Smooth muscle cell (in vitro differentiated cells): ENCODE data around the gene AGMAT. TPM values are rescaled to one million over a fixed set of nuclear protein-coding genes. Genes with fewer than 3 reads are reported as not detected.

Source experiments
- DNase-seq: peaks from one replicate; lab custom pipeline; 2025; ENCODE audit not compliant: unreplicated experiment; lab: John Stamatoyannopoulos, UW
- H2AFZ ChIP-seq: fragments of 200-600 bp; sonication (generic); 2 replicates; pipeline ENCODE4 v1.6.0; 2016; ENCODE audit warnings: antibody characterized with exemption, low read depth, mild to moderate bottlenecking
- H3F3A ChIP-seq: fragments of 200-600 bp; sonication (generic); 2 replicates; pipeline ENCODE4 v1.6.0; 2017; ENCODE audit warnings: antibody characterized with exemption, low read depth
- H3K27ac ChIP-seq: fragments of 200-600 bp; sonication (generic); 2 replicates; pipeline ENCODE4 v1.5.1; 2016; ENCODE audit warnings: low read depth, mild to moderate bottlenecking
- H3K27me3 ChIP-seq: fragments of 200-600 bp; sonication (generic); 2 replicates; pipeline ENCODE4 v1.6.1; 2016; ENCODE audit warnings: low read depth, mild to moderate bottlenecking
- H3K36me3 ChIP-seq: fragments of 200-600 bp; sonication (generic); 2 replicates; pipeline ENCODE4 v1.5.1; 2016; ENCODE audit warnings: low read depth
- H3K4me1 ChIP-seq: fragments of 200-600 bp; sonication (generic); 2 replicates; pipeline ENCODE4 v1.5.1; 2016; ENCODE audit warnings: low read depth
- H3K4me2 ChIP-seq: fragments of 200-600 bp; sonication (generic); 2 replicates; pipeline ENCODE4 v1.6.0; 2016; ENCODE audit warnings: mild to moderate bottlenecking
- H3K4me3 ChIP-seq: fragments of 200-600 bp; sonication (generic); 2 replicates; pipeline ENCODE4 v1.5.1; 2016; ENCODE audit warnings: mild to moderate bottlenecking
- H3K79me2 ChIP-seq: fragments of 200-600 bp; sonication (generic); 2 replicates; pipeline ENCODE4 v1.6.0; 2016; ENCODE audit warnings: low read depth, mild to moderate bottlenecking
- H3K9ac ChIP-seq: fragments of 200-600 bp; sonication (generic); 2 replicates; pipeline ENCODE4 v1.6.0; 2016; ENCODE audit warnings: low read depth
- H3K9me3 ChIP-seq: fragments of 200-600 bp; sonication (generic); replicated peaks from 2 replicates; pipeline ENCODE4 v1.5.1; 2016; ENCODE audit warnings: low read depth
- H4K20me1 ChIP-seq: fragments of 200-600 bp; sonication (generic); 2 replicates; pipeline ENCODE4 v1.6.0; 2016; ENCODE audit warnings: low read depth
- CTCF ChIP-seq: fragments of 200-600 bp; sonication (generic); IDR thresholded peaks from 2 replicates; pipeline ENCODE4 v1.5.1; 2017; ENCODE audit warnings: borderline replicate concordance, mild to moderate bottlenecking, antibody characterized with exemption; ENCODE audit not compliant: insufficient read depth, poor library complexity, severe bottlenecking
- WGBS: methylation state at CpG from one replicate; pipeline ENCODE4 v1.1.7; 2016; ENCODE audit warnings: low lambda C conversion rate; 5-methylcytosine and 5-hydroxymethylcytosine counted together
- polyA plus RNA-seq: library from polyadenylated mRNA; unstranded; fragments of >200 nt; fragmentation: Nextera tagmentation; extraction: Ambion mirVana; gene quantifications from 2 replicates; pipeline ENCODE4 v1.2.1, GENCODE V29; 2016
- total RNA-seq: library from RNA; depleted of rRNA; stranded (reverse); fragments of >200 nt; gene quantifications from 2 replicates; pipeline ENCODE4 v1.2.3, GENCODE V29; 2014

AGMAT gene
- total RNA-seq = 0.04 and 0.36 TPM in 2 replicates
- polyA plus RNA-seq = 0.11 and 0.56 TPM in 2 replicates

- Histone ChIP-seq H3K4me3 (peak within 1 kb of the TSS; percentile 55), H2AFZ (peak within 1 kb of the TSS; percentile 87), H3K4me1 (peaks cover 3% of the 10 kb centered on the region), H3K27me3 (no peaks in the 10 kb centered on the region), H3K36me3 (no peaks in the 10 kb centered on the region), H3K27ac (no peak within 1 kb of the TSS), H3K4me2 (peak within 1 kb of the TSS; percentile 95), H3K9me3 (no peaks in the 10 kb centered on the region), H3K9ac (peak within 1 kb of the TSS; percentile 34), H3K79me2 (no peaks in the 10 kb centered on the region), H3F3A (no peaks in the 10 kb centered on the region), H4K20me1 (no peaks in the 10 kb centered on the region)
- 5% methylated on average over 64 of the region's 68 CpGs for WGBS
- peak; percentile 19 for TF ChIP-seq CTCF
- DNase-seq = no peak
Observed at GRCh38 chr1:15584489-15585363, at the start of gene AGMAT. Gene AGMAT, minus strand, starts transcription at chr1:15585051. Its CDS starts 84 bp downstream, at chr1:15584967.

GRCh38 chr1:15633756-15634420, 49.0 kb upstream of the AGMAT start:
- Histone ChIP-seq H3K4me3 (no peak overlapping the region), H3K36me3 (peaks cover 17% of the 10 kb centered on the region), H3K79me2 (no peaks in the 10 kb centered on the region), H4K20me1 (peaks cover 11% of the 10 kb centered on the region), H3F3A (no peaks in the 10 kb centered on the region), H3K9ac (no peak overlapping the region), H3K9me3 (no peaks in the 10 kb centered on the region), H3K27me3 (no peaks in the 10 kb centered on the region), H3K27ac (no peak overlapping the region), H2AFZ (no peak overlapping the region), H3K4me1 (no peaks in the 10 kb centered on the region), H3K4me2 (no peak overlapping the region)
- no peak for DNase-seq
- 89% methylated on average over 9 of the region's 9 CpGs for WGBS
- no peak for TF ChIP-seq CTCF

GRCh38 chr1:15628003-15628402, 43.2 kb upstream of the AGMAT start:
- TF ChIP-seq CTCF = no peak
- no peaks in the 10 kb centered on the region for H3K4me1 ChIP-seq
- H2AFZ ChIP-seq = no peak overlapping the region
- peaks cover 64% of the 10 kb centered on the region for H4K20me1 ChIP-seq
- H3K27ac ChIP-seq = peak overlapping the region; percentile 41
- no peaks in the 10 kb centered on the region for H3K36me3 ChIP-seq
- no peak overlapping the region for H3K4me3 ChIP-seq
- WGBS = 61% methylated on average over 1 of the region's 1 CpG
- no peaks in the 10 kb centered on the region for H3K9me3 ChIP-seq
- no peak overlapping the region for H3K9ac ChIP-seq
- peak overlapping the region; percentile 20 for H3K4me2 ChIP-seq
- DNase-seq = no peak
- no peaks in the 10 kb centered on the region for H3K27me3 ChIP-seq
- peaks cover 26% of the 10 kb centered on the region for H3K79me2 ChIP-seq
- peaks cover 8% of the 10 kb centered on the region for H3F3A ChIP-seq
